PC-3 (cell line): ENCODE data around the gene CXCR3. TPM values are rescaled to one million over a fixed set of nuclear protein-coding genes. Genes with fewer than 3 reads are reported as not detected.

Experiments
- ATAC-seq: fragments of 200-7000 bp; cut with Tn5 transposase; 2 replicates; pipeline ENCODE4 v1.9.1; 2020; ENCODE audit warnings: mild to moderate bottlenecking, moderate library complexity
- BruUV-seq: library from RNA; stranded (reverse); fragments of 400-500 nt; replicated peaks from 2 replicates; lab custom pipeline; 2021; lab: Mats Ljungman, UMichigan
- CTCF ChIA-PET: fragments of 300-600 bp; sonication (Branson Sonifier 250); formaldehyde crosslinking; loops from one replicate; lab custom pipeline; 2022; ENCODE audit warnings: antibody characterized with exemption; lab: Charles Lee
- POLR2A ChIA-PET: fragments of 300-600 bp; sonication (Branson Sonifier 250); formaldehyde crosslinking; loops from one replicate; lab custom pipeline; 2022; ENCODE audit warnings: antibody characterized with exemption; ENCODE audit not compliant: unreplicated experiment; lab: Charles Lee
- DNase-seq: peaks from one replicate; pipeline ENCODE4 v3.0.0-alpha.2; 2015
- H2AFZ ChIP-seq: fragments of 300-600 bp; sonication (generic); 2 replicates; pipeline ENCODE4 v1.6.0; 2016; ENCODE audit warnings: antibody characterized with exemption, low read length
- H3F3A ChIP-seq: fragments of 300-600 bp; sonication (generic); one replicate; pipeline ENCODE4 v1.6.0; 2017; ENCODE audit warnings: antibody characterized with exemption, low read length, control low read depth, mild to moderate bottlenecking; ENCODE audit not compliant: unreplicated experiment
- H3K27ac ChIP-seq: fragments of 300-600 bp; sonication (generic); 2 replicates; pipeline ENCODE4 v1.5.1; 2016; ENCODE audit warnings: mild to moderate bottlenecking, low read length
- H3K27me3 ChIP-seq: fragments of 300-600 bp; sonication (generic); 2 replicates; pipeline ENCODE4 v1.6.1; 2016; ENCODE audit warnings: low read length, mixed read lengths
- H3K36me3 ChIP-seq: fragments of 300-600 bp; sonication (generic); 2 replicates; pipeline ENCODE4 v1.6.1; 2016; ENCODE audit warnings: low read depth, mixed run types, low read length, mixed read lengths
- H3K4me1 ChIP-seq: fragments of 300-600 bp; sonication (generic); 2 replicates; pipeline ENCODE4 v1.5.1; 2016; ENCODE audit warnings: low read length; ENCODE audit not compliant: insufficient read depth
- H3K4me2 ChIP-seq: fragments of 300-600 bp; sonication (generic); 2 replicates; pipeline ENCODE4 v1.6.0; 2016; ENCODE audit warnings: low read length
- H3K4me3 ChIP-seq: fragments of 300-600 bp; sonication (generic); 2 replicates; pipeline ENCODE4 v1.5.1; 2016; ENCODE audit warnings: mild to moderate bottlenecking, low read length, mixed read lengths
- H3K79me2 ChIP-seq: fragments of 300-600 bp; sonication (generic); 2 replicates; pipeline ENCODE4 v1.6.1; 2017; ENCODE audit warnings: low read length, mixed read lengths
- H3K9ac ChIP-seq: fragments of 300-600 bp; sonication (generic); 2 replicates; pipeline ENCODE4 v1.6.0; 2016; ENCODE audit warnings: mild to moderate bottlenecking, low read length
- H3K9me2 ChIP-seq: fragments of 300-600 bp; sonication (generic); replicated peaks from 2 replicates; pipeline ENCODE4 v1.6.1; 2016; ENCODE audit warnings: mixed run types, low read length, mixed read lengths
- H3K9me3 ChIP-seq: fragments of 300-600 bp; sonication (generic); 2 replicates; pipeline ENCODE4 v1.6.1; 2016; ENCODE audit warnings: low read length, mixed read lengths
- H4K20me1 ChIP-seq: fragments of 300-600 bp; sonication (generic); 2 replicates; pipeline ENCODE4 v1.6.1; 2016; ENCODE audit warnings: low read length, mixed read lengths
- EZH2 ChIP-seq: fragments of 300-600 bp; sonication (generic); IDR thresholded peaks from one replicate; pipeline ENCODE4 v1.6.1; 2017; ENCODE audit warnings: antibody characterized with exemption, mild to moderate bottlenecking, low read length; ENCODE audit not compliant: unreplicated experiment
- EZH2phosphoT487 ChIP-seq: fragments of 300-600 bp; sonication (generic); IDR thresholded peaks from 2 replicates; pipeline ENCODE4 v1.6.1; 2018; ENCODE audit warnings: mild to moderate bottlenecking, antibody characterized with exemption, low read length, borderline replicate concordance
- intact Hi-C: fragments of 100-400 bp; cut with micrococcal nuclease; formaldehyde crosslinking; loops from 2 replicates; pipeline ENCODE4 v1.9.0; 2023
- total RNA-seq: library from RNA; depleted of rRNA; stranded (reverse); fragments of >200 nt; gene quantifications from 2 replicates; pipeline ENCODE4 v1.2.3, GENCODE V29; 2014
- TF ChIP-seq, protein P1 (sequence below): fragments of 300-600 bp; sonication (generic); conservative IDR thresholded peaks from 2 replicates; pipeline ENCODE4 v1.5.1; 2017; ENCODE audit warnings: antibody characterized with exemption, low read depth, mild to moderate bottlenecking, low read length

Gene CXCR3
- total RNA-seq, 1 experiment from 2014 or later: not detected

DNA sequence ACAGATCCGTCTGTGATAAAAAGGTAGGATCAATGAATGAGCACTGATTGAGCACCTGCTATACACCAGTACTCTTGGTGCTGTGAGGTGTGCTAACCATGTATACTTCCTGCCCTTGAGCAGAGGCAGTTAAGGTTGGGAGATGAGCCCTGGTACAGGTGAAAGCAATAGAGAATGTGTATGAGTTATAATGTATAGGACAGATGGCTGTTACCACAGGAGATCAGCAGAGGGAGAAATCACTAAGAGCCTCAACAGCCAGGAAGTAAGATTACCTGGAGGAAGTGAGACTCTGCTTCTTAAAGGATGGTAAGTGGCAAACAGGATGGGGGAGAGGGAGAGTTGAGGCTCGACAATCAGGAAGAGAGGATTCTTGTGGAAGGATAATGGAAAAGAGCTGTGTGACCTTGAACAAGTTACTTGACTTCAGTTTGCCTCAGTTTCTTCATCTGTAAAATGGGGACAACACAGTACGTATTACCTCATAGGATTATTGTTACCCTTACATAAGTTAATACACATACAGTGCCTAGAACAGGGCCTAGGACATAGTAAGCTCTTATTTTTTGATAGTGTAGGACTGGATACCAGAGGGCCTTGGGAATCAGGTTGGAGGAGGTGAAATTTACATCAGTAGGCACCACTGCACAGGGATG is 9.1 kb downstream of the CXCR3 start:
- no peak for DNase-seq
- Histone ChIP-seq H4K20me1 (no peaks in the 10 kb centered on the region), H3K79me2 (no peaks in the 10 kb centered on the region), H3K9me2 (no peaks in the 10 kb centered on the region), H3K4me3 (no peak overlapping the region), H2AFZ (no peak overlapping the region), H3K9ac (no peak overlapping the region), H3K36me3 (peaks cover 13% of the 10 kb centered on the region; the same call in 1 of the 2 replicates), H3K4me1 (no peaks in the 10 kb centered on the region), H3K4me2 (no peak overlapping the region), H3K27me3 (no peaks in the 10 kb centered on the region), H3F3A (no peaks in the 10 kb centered on the region), H3K9me3 (no peaks in the 10 kb centered on the region), H3K27ac (no peak overlapping the region)
- no TSS peak for BruUV-seq
- TF ChIP-seq EZH2 (no peak), EZH2phosphoT487 (no peak)
- TF ChIP-seq, protein P1, sequence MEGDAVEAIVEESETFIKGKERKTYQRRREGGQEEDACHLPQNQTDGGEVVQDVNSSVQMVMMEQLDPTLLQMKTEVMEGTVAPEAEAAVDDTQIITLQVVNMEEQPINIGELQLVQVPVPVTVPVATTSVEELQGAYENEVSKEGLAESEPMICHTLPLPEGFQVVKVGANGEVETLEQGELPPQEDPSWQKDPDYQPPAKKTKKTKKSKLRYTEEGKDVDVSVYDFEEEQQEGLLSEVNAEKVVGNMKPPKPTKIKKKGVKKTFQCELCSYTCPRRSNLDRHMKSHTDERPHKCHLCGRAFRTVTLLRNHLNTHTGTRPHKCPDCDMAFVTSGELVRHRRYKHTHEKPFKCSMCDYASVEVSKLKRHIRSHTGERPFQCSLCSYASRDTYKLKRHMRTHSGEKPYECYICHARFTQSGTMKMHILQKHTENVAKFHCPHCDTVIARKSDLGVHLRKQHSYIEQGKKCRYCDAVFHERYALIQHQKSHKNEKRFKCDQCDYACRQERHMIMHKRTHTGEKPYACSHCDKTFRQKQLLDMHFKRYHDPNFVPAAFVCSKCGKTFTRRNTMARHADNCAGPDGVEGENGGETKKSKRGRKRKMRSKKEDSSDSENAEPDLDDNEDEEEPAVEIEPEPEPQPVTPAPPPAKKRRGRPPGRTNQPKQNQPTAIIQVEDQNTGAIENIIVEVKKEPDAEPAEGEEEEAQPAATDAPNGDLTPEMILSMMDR: no peak
- no peak for ATAC-seq
- POLR2A ChIA-PET: no interaction called here
- intact Hi-C loops: no loop called here
- CTCF ChIA-PET: no interaction called here

- no peaks in the 10 kb centered on the region for H3K27me3 ChIP-seq
- no peak for ATAC-seq
- H4K20me1 ChIP-seq: no peaks in the 10 kb centered on the region
- TF ChIP-seq EZH2: no peak
- TF ChIP-seq, protein P1: no peak
- TF ChIP-seq EZH2phosphoT487: no peak
- no peaks in the 10 kb centered on the region for H3K9me3 ChIP-seq
- no peak overlapping the region for H3K27ac ChIP-seq
- no peak for DNase-seq
- intact Hi-C loops: no loop called here
- no peaks in the 10 kb centered on the region for H3K9me2 ChIP-seq
- H3K36me3 ChIP-seq: peaks cover 19% of the 10 kb centered on the region
- no TSS peak for BruUV-seq
- no peaks in the 10 kb centered on the region for H3F3A ChIP-seq
- no peaks in the 10 kb centered on the region for H3K79me2 ChIP-seq
- no peak overlapping the region for H3K4me2 ChIP-seq
- ChIA-PET CTCF (no interaction called here), POLR2A (no interaction called here)
- no peak overlapping the region for H2AFZ ChIP-seq
- no peak overlapping the region for H3K9ac ChIP-seq
- no peak overlapping the region for H3K4me3 ChIP-seq
- no peaks in the 10 kb centered on the region for H3K4me1 ChIP-seq
Measured at GRCh38 chrX:71607488-71607887, 10.8 kb downstream of the CXCR3 start.

- Histone ChIP-seq H3K4me3 (no peak overlapping the region), H3K9me3 (no peaks in the 10 kb centered on the region), H3K79me2 (no peaks in the 10 kb centered on the region), H3K36me3 (peaks cover 22% of the 10 kb centered on the region), H3K9ac (no peak overlapping the region), H3K27me3 (no peaks in the 10 kb centered on the region), H3K9me2 (no peaks in the 10 kb centered on the region), H2AFZ (no peak overlapping the region), H3K4me1 (no peaks in the 10 kb centered on the region), H3F3A (no peaks in the 10 kb centered on the region), H3K4me2 (no peak overlapping the region), H3K27ac (no peak overlapping the region), H4K20me1 (no peaks in the 10 kb centered on the region)
- ChIA-PET CTCF (no interaction called here), POLR2A (no interaction called here)
- DNase-seq: no peak
- no TSS peak for BruUV-seq
- TF ChIP-seq, protein P1: no peak
- TF ChIP-seq EZH2phosphoT487 (no peak), EZH2 (no peak)
- no peak for ATAC-seq
- intact Hi-C loops: no loop called here
Measured at GRCh38 chrX:71606536-71607216, 11.6 kb downstream of the CXCR3 start.
